Measurements from ENCODE around the gene SLC25A39. TPM values are rescaled to one million over a fixed set of nuclear protein-coding genes. Genes with fewer than 3 reads are reported as not detected.
A peak's percentile ranks its signal among the peaks of the same experiment; 100 is the strongest.

The SLC25A39 gene
- total and polyA plus RNA-seq, 2 of the 13 experiments (the other 11 are each of a cell fraction or from before 2014, with no cell fraction given): 144 to 151 TPM

GRCh38 chr17:44344939-44345453 lies 20.4 kb upstream of the SLC25A39 start, which contains the start of gene GRN (continued):
- TF ChIP-seq ZFY (CRISPR knock-in tag; IDR thresholded peaks at IDR 0.05) (peak; percentile 68), KAT7 (CRISPR knock-in tag; IDR thresholded peaks at IDR 0.05; ENCODE audit: borderline replicate concordance) (peak; percentile 60; the same call in 1 of the 2 replicates), ZNF460 (CRISPR knock-in tag; IDR thresholded peaks at IDR 0.05; ENCODE audit: borderline replicate concordance) (no peak), ZFP91 (CRISPR knock-in tag; IDR thresholded peaks at IDR 0.05; ENCODE audit: borderline replicate concordance) (peak; percentile 64; the same call in 1 of the 2 replicates), ZNF160 (CRISPR knock-in tag; IDR thresholded peaks at IDR 0.05) (peak; percentile 78; the same call in 1 of the 2 replicates), TRIM22 (IDR thresholded peaks at IDR 0.05) (no peak), ZNF740 (CRISPR knock-in tag; IDR thresholded peaks at IDR 0.05) (no peak), AHR (CRISPR knock-in tag; IDR thresholded peaks at IDR 0.05) (peak; percentile 84; the same call in 1 of the 2 replicates), ZFP36 (IDR thresholded peaks at IDR 0.05; ENCODE audit: borderline replicate concordance, low read depth, low read length, partially characterized antibody) (no peak), ZSCAN12 (CRISPR knock-in tag; IDR thresholded peaks at IDR 0.05) (no peak), RFXANK (CRISPR knock-in tag; IDR thresholded peaks at IDR 0.05) (0 out of 2 replicates have a peak, but pooled peaks have one; percentile 75), CTCF (CRISPR knock-in tag; IDR thresholded peaks at IDR 0.05) (no peak), NR0B2 (CRISPR knock-in tag; IDR thresholded peaks at IDR 0.05) (no peak), REXO4 (CRISPR knock-in tag; IDR thresholded peaks at IDR 0.05; ENCODE audit: borderline replicate concordance) (no peak), MTF2 (CRISPR knock-in tag; IDR thresholded peaks at IDR 0.05; ENCODE audit: borderline replicate concordance) (no peak), MAF1 (CRISPR knock-in tag; IDR thresholded peaks at IDR 0.05; ENCODE audit: borderline replicate concordance) (no peak), MYC (CRISPR knock-in tag; IDR thresholded peaks at IDR 0.05; ENCODE audit: borderline replicate concordance) (peak; percentile 18; the same call in 1 of the 2 replicates), ZNF34 (CRISPR knock-in tag; IDR thresholded peaks at IDR 0.05; ENCODE audit: borderline replicate concordance) (no peak), ZNF276 (CRISPR knock-in tag; IDR thresholded peaks at IDR 0.05; ENCODE audit: low read depth) (no peak), KDM1A (CRISPR knock-in tag; IDR thresholded peaks at IDR 0.05) (peak; percentile 78; the same call in 1 of the 2 replicates), ZNF121 (CRISPR knock-in tag; IDR thresholded peaks at IDR 0.05) (peak; percentile 25; the same call in 1 of the 2 replicates), BRF2 (CRISPR knock-in tag; IDR thresholded peaks at IDR 0.05) (no peak)
